Measurements from ENCODE around the gene CXCL5. TPM values are rescaled to one million over a fixed set of nuclear protein-coding genes. Genes with fewer than 3 reads are reported as not detected.
"Not testable (repeated sequence)": the region's sequence is repeated elsewhere in the genome, so short reads cannot be mapped to it uniquely, and the experiment has no call there.

The CXCL5 gene
- total RNA-seq, 1 donor = 2.2 TPM

DNA sequence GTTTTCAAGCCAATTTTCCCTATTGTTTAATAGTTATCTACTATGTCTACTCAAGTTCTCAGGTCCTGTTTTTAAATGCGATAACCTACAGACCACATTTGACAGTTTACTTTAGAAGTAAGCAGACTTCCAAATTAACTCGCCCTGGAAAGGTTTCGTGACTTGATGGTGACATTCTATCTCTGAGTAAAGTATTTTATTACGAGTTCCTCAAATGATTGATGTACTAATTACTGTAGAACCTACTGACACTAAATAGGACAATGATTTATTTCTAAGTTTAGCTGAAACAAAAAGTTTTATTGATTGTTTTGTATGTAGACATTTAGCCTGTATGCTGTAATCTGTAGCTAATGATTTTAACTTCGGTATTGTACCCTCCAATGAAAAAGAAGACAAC lies 8.5 kb downstream of the CXCL5 start:
- no peak overlapping the region for H3K4me3 ChIP-seq (ENCODE audit: low read depth, low read length)
- TF ChIP-seq, protein P1, sequence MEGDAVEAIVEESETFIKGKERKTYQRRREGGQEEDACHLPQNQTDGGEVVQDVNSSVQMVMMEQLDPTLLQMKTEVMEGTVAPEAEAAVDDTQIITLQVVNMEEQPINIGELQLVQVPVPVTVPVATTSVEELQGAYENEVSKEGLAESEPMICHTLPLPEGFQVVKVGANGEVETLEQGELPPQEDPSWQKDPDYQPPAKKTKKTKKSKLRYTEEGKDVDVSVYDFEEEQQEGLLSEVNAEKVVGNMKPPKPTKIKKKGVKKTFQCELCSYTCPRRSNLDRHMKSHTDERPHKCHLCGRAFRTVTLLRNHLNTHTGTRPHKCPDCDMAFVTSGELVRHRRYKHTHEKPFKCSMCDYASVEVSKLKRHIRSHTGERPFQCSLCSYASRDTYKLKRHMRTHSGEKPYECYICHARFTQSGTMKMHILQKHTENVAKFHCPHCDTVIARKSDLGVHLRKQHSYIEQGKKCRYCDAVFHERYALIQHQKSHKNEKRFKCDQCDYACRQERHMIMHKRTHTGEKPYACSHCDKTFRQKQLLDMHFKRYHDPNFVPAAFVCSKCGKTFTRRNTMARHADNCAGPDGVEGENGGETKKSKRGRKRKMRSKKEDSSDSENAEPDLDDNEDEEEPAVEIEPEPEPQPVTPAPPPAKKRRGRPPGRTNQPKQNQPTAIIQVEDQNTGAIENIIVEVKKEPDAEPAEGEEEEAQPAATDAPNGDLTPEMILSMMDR (IDR thresholded peaks at IDR 0.05; ENCODE audit: insufficient read depth, low read depth, low read length) = no peak
- no peak for DNase-seq (ENCODE audit: low read depth)

DNA sequence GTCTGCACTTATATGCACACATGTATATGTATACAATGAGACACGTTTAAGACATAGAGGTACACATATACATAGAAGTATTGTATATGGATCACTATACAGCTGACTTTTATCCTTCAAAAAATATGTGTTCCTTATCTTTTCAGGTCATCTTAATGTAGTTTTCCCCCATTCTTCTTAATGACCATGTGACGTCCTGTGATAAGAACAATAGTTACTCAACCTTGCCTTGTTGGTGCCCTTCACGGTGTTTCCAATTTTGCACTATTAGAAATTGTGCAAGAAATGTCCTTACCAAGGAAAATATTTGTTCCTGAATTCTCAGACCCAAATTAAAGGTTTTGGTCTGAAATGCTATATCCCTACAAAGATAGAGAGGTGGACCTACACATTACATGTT lies 9.4 kb downstream of the CXCL5 start:
- no peak for DNase-seq (ENCODE audit: low read depth)
- no peak overlapping the region for H3K4me3 ChIP-seq (ENCODE audit: low read depth, low read length)
- TF ChIP-seq, protein P1 (IDR thresholded peaks at IDR 0.05; ENCODE audit: insufficient read depth, low read depth, low read length) = no peak

DNA sequence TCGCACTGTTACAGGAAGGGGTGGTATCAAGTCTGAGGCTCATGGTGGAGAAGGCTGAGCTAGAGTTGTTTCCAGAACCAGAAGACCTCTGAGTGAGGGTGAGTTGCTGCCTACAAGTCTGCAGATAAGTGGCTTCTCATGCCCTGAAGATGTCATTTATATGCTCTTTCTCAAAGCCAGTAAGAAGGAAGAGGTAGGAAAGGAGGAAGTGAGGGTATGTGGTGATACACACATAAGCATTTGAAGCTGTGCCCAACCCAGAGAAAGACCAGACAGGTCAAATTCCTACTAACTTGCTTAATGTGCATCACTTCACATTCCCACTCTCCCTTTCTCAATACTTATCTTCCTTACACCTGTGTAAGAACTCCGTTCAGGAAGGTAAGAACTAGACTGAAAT lies 10.4 kb downstream of the CXCL5 start, which contains the start of gene PPBP:
Gene PPBP, minus strand, starts transcription at position 130 of the 400 bp plus-strand sequence. Its CDS starts 87 bp downstream, at position 43.
- H3K4me3 ChIP-seq (ENCODE audit: low read depth, low read length) = no peak within 1 kb of the TSS
- no peak for DNase-seq (ENCODE audit: low read depth)
- TF ChIP-seq, protein P1 (IDR thresholded peaks at IDR 0.05; ENCODE audit: insufficient read depth, low read depth, low read length) = no peak

DNA sequence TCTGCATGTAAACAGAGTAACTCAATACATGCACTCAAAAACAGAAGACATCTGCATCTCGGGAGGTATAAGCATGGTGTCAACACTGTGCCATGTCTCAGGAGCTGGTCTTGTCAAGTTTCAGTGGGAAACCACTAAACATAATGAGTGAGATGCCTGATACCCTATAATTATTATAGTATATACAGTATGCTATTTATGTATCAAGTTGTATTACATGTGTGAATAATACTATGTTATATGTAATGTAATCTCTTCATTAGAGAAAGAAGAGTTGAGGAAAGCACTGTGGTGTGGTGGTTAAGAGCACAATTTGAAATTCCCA lies 13.0 kb downstream of the CXCL5 start:
- H3K4me3 ChIP-seq (ENCODE audit: low read depth, low read length) = no peak overlapping the region
- TF ChIP-seq, protein P1 (IDR thresholded peaks at IDR 0.05; ENCODE audit: insufficient read depth, low read depth, low read length) = no peak
- DNase-seq (ENCODE audit: low read depth) = no peak

DNA sequence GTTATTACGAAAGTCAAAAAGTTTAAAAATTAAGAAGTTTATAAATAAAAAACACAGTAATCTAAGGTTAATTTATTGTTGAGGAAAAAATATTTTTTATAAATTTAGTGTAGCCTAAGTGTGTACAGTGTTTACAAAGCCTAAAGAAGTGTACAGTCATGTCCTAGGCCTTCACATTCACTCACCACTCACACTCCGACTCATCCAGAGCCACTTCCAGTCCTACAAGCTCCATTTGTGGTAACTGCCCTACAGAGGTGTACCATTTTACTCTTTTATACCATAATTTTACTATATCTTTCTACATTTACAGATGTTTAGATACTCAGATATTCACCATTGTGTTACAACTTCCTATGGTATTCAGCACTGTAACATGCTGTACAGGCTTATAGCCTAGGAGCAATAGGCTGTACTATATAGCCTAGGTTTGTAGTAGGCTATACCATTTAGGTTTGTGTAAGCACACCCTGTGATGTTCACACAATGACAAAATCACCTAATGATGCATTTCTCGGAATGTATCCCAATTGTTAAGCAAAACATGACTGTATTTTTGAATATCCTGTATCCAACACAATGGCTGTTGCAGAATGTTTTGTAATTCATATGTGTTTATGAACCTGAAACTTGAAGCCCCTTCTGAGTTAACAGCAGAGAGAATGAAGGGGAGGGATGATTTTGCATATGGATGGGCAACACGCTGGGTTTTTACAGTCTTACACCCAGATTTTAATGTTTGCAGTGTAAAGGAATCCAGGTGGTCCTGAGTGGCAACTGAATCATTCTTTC lies 13.5 kb downstream of the CXCL5 start:
- DNase-seq (ENCODE audit: low read depth) = no peak
- TF ChIP-seq, protein P1 (IDR thresholded peaks at IDR 0.05; ENCODE audit: insufficient read depth, low read depth, low read length) = no peak
- H3K4me3 ChIP-seq (ENCODE audit: low read depth, low read length) = no peak overlapping the region

DNA sequence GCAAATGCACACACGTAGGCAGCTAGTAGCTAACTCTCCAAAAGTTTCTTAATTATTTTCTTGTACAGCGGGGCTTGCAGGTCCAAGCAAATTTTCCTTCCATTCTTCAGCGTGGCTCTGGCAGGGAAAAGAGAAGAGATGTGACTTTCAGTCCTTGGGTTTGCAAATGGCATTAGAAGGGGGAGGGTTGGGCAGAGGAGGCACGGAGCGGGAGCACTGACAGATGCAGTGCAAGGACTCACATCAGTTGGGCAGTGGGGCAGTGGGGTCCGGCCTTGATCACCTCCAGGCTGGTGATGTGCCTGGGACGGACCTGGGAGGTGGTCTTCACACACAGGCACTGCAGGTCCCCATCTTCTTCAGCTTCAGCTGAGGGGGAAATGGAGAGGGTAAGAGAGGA lies 17.3 kb downstream of the CXCL5 start:
- not testable (repeated sequence) for DNase-seq (ENCODE audit: low read depth); H3K4me3 ChIP-seq (ENCODE audit: low read depth, low read length)

DNA sequence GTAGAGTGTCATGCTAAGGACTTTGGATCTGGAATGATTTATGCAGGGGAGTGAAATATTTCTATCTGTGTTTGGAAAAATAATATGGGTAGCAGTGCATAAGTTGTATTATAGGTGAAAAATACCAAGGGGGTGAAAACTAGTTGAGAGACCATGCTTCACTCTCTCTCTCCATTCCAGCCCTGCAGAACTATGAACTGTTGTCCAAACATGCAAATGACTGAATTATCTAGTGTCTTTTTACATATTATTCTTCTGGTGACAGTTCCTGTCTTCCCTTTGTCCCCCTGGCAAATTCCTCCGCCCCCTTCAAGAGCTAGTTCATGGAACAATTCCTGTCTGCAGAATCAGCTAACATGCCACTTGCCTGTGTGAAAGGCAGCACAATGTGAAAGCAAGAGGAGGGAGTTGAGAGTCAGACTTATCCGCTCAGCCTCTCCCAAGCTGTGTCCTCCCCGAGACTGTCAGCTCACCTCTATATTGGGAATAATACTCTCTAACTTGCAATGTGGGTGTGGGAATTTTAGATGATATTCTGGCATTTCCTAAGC lies 19.0 kb downstream of the CXCL5 start:
- DNase-seq (ENCODE audit: low read depth) = no peak
- H3K4me3 ChIP-seq (ENCODE audit: low read depth, low read length) = no peak overlapping the region
- TF ChIP-seq, protein P1 (IDR thresholded peaks at IDR 0.05; ENCODE audit: insufficient read depth, low read depth, low read length) = no peak
